Kidney epithelial cell (primary cell): Measurements from ENCODE around the gene KRT2. TPM values are rescaled to one million over a fixed set of nuclear protein-coding genes. Genes with fewer than 3 reads are reported as not detected.

ENCODE experiments used
- DNase-seq: peaks from one replicate; pipeline ENCODE4 v3.0.0-alpha.2; 2010; ENCODE audit warnings: low read depth
- H3K27me3 ChIP-seq: 2 replicates; pipeline ENCODE4 v1.6.0; 2011; ENCODE audit warnings: low read length; ENCODE audit not compliant: control insufficient read depth, insufficient read depth
- H3K36me3 ChIP-seq: 2 replicates; pipeline ENCODE4 v1.5.1; 2011; ENCODE audit warnings: low read length; ENCODE audit not compliant: control insufficient read depth, insufficient read depth
- H3K4me3 ChIP-seq: 2 replicates; pipeline ENCODE4 v1.5.1; 2011; ENCODE audit warnings: low read depth, mild to moderate bottlenecking, control low read depth, low read length
- CTCF ChIP-seq: IDR thresholded peaks from 2 replicates; pipeline ENCODE4 v1.5.1; 2011; ENCODE audit warnings: mild to moderate bottlenecking, moderate library complexity, low read length, control low read depth, inconsistent platforms; ENCODE audit not compliant: insufficient read depth, poor library complexity, severe bottlenecking
- total RNA-seq: library from RNA; depleted of rRNA; stranded (reverse); fragments of >200 nt; gene quantifications from 2 replicates; pipeline ENCODE4 v1.2.3, GENCODE V29; 2015

KRT2 gene
- total RNA-seq, 1 donor from 2014 or later: not detected

GRCh38 chr12:52674433-52674775 lies 22.4 kb upstream of the KRT2 start:
- Histone ChIP-seq H3K4me3 (no peak overlapping the region), H3K27me3 (no peaks in the 10 kb centered on the region), H3K36me3 (no peaks in the 10 kb centered on the region)
- no peak for TF ChIP-seq CTCF
- no peak for DNase-seq

- DNase-seq: no peak
- Histone ChIP-seq H3K27me3 (no peaks in the 10 kb centered on the region), H3K36me3 (no peaks in the 10 kb centered on the region), H3K4me3 (no peak overlapping the region)
- TF ChIP-seq CTCF: no peak
Observed at GRCh38 chr12:52673713-52674432, 21.9 kb upstream of the KRT2 start.

GRCh38 chr12:52673217-52673616 lies 21.2 kb upstream of the KRT2 start:
- Histone ChIP-seq H3K4me3 (no peak overlapping the region), H3K36me3 (no peaks in the 10 kb centered on the region), H3K27me3 (no peaks in the 10 kb centered on the region)
- no peak for DNase-seq
- TF ChIP-seq CTCF: no peak

GRCh38 chr12:52672321-52672933 lies 20.4 kb upstream of the KRT2 start:
- Histone ChIP-seq H3K36me3 (no peaks in the 10 kb centered on the region), H3K27me3 (no peaks in the 10 kb centered on the region), H3K4me3 (no peak overlapping the region)
- no peak for DNase-seq
- TF ChIP-seq CTCF: no peak

- no peak for DNase-seq
Observed at GRCh38 chr12:52670961-52671360, 18.9 kb upstream of the KRT2 start.

More at GRCh38 chr12:52670961-52671360, 18.9 kb upstream of the KRT2 start:
- no peaks in the 10 kb centered on the region for H3K36me3 ChIP-seq
- no peak for TF ChIP-seq CTCF
- H3K27me3 ChIP-seq: no peaks in the 10 kb centered on the region
- H3K4me3 ChIP-seq: no peak overlapping the region
